GM18520 (cell line): ENCODE measurements around the gene PRKD1.

Source experiments
- ATAC-seq: cut with Tn5 transposase; IDR thresholded peaks from one replicate; pipeline ENCODE4 v1.9.1; 2021; ENCODE audit not compliant: unreplicated experiment

The PRKD1 gene

DNA sequence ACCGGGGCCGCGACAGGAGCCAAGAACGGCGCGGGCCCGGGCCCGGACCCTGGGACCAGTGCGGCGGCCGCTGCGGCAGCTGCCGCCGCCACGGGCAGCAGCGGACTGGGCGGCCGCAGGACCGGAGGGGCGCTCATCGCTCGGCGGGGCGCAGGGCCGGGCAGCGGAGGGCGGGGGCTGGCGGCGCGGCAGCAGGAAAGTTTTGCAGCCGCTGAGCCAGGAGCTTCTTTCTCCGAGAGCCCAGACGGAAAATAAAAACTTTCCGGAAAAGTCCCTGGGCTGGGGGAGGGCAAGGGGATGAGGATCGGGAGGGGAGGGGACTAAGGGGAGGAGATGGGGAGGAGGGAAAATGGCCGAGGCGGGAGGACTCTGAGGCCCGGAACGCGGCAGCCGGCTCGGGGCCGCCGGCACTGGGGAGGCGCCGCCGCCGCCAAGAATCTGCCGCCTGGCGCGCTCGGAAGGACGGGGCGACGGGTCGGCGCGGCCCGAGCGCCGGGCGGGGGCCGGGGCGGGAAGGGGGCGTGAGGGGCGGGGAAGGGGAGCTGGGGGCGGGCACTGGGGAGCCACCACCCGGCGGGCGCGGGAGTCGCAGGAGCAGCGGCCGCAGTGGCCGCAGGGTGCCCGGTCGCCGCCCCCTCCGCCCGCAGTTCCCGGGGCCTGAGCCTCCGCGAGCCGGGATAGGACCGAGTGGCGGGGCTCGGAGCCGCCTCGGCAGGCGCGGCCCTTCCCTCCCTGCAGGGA, at the start of gene PRKD1:
PRKD1 (minus strand) TSS at position 472 of the 741 bp plus-strand sequence.
- no peak for ATAC-seq

GRCh38 chr14:29971101-29971500, 43.5 kb upstream of the PRKD1 start:
- ATAC-seq: no peak

- no peak for ATAC-seq
Measured at GRCh38 chr14:29955087-29955486, 27.4 kb upstream of the PRKD1 start.

DNA sequence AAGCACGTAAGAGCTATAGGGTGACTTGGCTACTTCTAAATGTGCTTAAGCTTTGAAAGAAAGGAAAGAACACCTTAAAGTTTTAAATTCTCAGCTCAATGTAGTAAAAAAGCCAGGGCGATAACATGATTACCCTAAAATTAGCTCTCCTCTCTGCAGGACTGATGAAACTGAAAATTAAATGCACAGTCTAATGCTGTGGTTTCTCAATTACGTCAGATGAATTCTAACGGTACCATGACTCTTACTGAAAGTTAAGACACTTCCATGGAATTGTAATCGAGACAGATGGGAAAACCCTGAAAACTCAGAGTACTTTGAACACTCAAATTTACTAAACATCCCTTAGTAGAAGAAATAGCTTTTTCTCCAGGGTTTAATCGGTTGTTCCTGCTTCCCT, 25.9 kb upstream of the PRKD1 start:
- no peak for ATAC-seq

DNA sequence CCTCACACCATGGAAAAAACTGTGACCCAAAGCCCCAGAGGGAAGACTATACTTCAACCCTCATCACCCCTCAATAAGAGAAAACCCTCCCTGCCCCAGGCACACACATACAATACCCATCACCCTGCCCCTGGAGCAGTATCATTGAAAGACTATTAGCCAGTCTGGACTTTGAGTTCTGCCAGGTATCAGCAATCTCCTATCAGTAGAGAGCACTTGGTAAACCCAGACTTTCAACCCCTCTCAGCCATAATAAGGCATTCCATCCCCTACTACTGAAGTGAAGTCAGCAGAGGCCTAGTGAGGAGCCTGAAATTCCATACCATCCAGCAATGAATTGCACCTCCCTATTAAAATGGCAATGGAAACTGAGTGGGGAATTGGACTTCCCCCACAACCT, 16.4 kb upstream of the PRKD1 start:
- no peak for ATAC-seq

GRCh38 chr14:29941401-29941800, 13.8 kb upstream of the PRKD1 start:
- no peak for ATAC-seq

- no peak for ATAC-seq
Measured at GRCh38 chr14:29940482-29940881, 12.8 kb upstream of the PRKD1 start.

- no peak for ATAC-seq
Measured at GRCh38 chr14:29937116-29937515, 9.5 kb upstream of the PRKD1 start.

DNA sequence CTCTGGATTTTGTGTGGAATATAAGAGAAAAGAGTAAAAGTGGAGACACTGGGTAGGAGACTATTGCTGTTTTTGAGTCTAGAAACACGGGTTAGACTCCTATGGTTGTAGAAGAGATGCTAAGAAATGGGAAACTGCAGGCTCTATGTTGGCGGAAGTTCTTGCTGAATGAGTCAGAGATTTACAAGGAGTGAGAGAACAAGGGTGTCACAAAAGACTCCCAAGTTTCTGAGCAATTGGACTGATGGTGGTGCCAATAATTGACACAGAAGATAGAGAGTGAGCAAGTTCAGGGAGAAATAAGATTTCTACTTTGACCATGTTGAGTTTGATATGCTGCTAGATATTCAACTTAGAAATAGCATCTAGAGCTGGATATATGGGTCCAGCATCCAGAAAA, 2.6 kb upstream of the PRKD1 start:
- ATAC-seq: no peak

DNA sequence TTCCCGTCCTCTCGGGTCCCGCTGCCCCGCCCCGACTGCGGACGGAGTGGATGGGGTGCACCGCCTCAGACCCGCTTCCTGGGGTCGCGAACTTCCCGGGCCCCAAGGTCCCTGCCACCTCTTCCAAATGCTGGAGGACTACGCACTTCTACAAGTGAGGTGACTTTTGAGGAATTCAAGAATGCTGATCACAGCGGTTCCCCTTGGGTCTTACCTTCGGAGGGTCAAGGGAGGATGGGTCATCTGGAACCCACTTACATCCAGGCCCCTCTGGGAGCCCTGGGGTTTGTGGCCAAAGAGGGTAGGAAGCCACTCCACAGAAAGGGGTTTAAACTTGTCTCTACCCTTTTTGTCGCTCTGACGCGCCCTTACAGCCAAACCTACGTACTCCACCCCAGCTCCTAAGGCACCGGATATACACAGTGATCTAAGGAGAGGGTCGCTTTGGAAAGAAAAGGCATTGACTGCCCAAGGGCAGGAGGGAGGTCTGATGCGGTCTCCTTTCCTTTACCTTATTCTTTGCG, 532 bp upstream of the PRKD1 start:
- no peak for ATAC-seq

- no peak for ATAC-seq
Measured at GRCh38 chr14:29926701-29927375, 809 bp downstream of the PRKD1 start.

DNA sequence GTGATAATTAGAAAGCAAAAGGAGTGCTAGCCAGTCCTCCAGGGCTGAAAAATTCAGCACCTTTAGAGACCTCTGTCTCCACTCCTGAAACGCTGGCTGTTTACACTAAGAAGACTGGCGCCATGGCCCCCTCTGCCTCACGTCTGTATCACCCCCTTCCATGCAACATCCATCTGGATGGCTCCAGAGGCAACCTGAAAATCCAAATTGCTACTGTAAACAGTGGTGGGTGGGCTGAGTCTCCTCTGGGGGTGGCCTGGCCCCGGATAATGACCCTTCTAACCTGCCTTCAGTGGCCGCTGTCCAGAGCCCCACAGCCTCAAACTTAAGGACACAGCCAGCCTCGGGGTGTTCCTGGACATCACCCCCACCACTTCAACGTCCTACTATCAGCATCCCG, 1.4 kb downstream of the PRKD1 start:
- ATAC-seq: no peak

DNA sequence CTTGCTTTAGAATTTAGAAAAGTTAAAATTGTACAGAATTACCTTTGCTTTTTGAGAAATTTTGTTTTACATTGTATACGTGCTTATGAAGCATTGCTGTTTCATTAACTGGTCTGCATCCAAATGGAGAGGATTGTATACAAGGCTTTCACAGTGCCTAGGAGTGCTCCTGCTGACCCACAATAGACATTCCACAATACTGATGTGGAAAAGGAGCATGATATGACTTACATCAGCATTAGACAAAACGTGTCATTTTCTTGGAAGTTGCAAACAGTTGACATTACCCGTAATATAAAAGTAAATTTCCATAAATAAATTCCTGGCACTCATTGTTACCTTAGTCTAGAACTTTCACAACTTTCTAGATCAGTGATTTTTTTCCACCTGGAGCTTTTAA, 1.9 kb downstream of the PRKD1 start:
- ATAC-seq: no peak

DNA sequence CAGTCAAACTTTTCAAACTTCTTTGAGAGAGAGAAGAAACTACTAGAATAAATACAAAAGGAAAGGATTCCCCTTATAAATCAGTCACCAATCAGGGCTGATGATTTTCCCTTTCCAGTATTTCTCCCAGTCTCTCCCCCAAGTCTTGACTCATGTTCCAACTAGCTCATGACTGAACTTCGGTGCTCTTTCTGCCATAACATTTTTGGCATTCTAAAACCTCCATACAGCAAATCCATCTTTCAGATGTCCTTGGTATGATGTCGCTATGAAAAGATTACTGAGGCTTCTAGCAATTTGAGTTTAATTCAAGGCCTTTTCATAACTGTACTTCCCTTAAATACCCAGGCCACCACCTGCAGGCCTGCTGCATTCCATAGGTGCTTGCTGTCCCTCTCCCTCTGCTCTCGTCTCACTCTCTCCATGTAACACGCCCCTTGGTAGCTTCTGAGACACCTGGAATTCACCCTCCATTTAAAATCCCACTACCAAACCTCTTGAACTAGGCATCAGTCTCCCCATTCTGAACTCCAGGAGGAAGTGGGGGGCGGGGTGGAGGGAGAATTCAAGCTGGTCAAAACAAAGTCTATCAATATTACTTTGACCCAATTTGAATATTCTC, 2.4 kb downstream of the PRKD1 start:
- ATAC-seq: no peak

- no peak for ATAC-seq
Measured at GRCh38 chr14:29919845-29920244, 7.8 kb downstream of the PRKD1 start.

- ATAC-seq: no peak
Measured at GRCh38 chr14:29918981-29919380, 8.7 kb downstream of the PRKD1 start.

- ATAC-seq: no peak
Measured at GRCh38 chr14:29913566-29913965, 14.1 kb downstream of the PRKD1 start.

DNA sequence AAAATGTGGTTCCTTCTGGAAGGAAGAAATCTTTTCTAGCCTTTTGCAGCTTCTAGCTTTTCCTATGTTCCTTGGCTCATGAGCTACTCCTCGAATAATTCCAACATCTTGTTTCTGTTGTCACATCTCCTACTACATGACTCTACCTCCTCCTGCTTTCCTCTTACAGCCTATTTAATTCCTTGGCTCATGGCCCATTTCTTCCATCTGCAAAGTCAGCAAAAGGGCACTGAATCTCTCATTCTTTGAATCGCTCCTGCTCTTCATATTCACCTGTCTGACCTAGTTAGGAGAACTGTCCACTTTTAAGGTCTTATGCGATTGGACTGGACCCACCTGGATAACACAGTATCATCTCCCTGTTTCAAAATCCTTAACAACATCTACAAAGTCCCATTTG, 15.8 kb downstream of the PRKD1 start:
- ATAC-seq: no peak

- ATAC-seq: no peak
Measured at GRCh38 chr14:29908652-29909577, 18.7 kb downstream of the PRKD1 start.

GRCh38 chr14:29906256-29906870, 21.3 kb downstream of the PRKD1 start:
- ATAC-seq: no peak

GRCh38 chr14:29905543-29905942, 22.1 kb downstream of the PRKD1 start:
- no peak for ATAC-seq
